GM12875 (cell line): ENCODE data around the gene ZNF132.

Experiments used
- H3K4me3 ChIP-seq: one replicate; pipeline ENCODE4 v1.5.1; 2011; ENCODE audit warnings: low read depth, low read length, control low read depth
- CTCF ChIP-seq: IDR thresholded peaks from 2 replicates; pipeline ENCODE4 v1.5.1; 2011; ENCODE audit warnings: low read depth, mild to moderate bottlenecking, control low read depth, inconsistent platforms, low read length, moderate library complexity, borderline replicate concordance; ENCODE audit not compliant: insufficient read depth

Gene ZNF132

GRCh38 chr19:58466089-58466759 is 26.3 kb upstream of the ZNF132 start:
- TF ChIP-seq CTCF = no peak
- H3K4me3 ChIP-seq = peak overlapping the region; percentile 38

- no peak overlapping the region for H3K4me3 ChIP-seq
- no peak for TF ChIP-seq CTCF
Measured at GRCh38 chr19:58460039-58460438, 20.1 kb upstream of the ZNF132 start.

GRCh38 chr19:58456111-58456510 is 16.2 kb upstream of the ZNF132 start:
- TF ChIP-seq CTCF = no peak
- no peak overlapping the region for H3K4me3 ChIP-seq

GRCh38 chr19:58455306-58455705 is 15.4 kb upstream of the ZNF132 start:
- no peak overlapping the region for H3K4me3 ChIP-seq
- TF ChIP-seq CTCF = no peak

GRCh38 chr19:58453743-58454142 is 13.8 kb upstream of the ZNF132 start:
- H3K4me3 ChIP-seq = no peak overlapping the region

GRCh38 chr19:58451358-58452101 is 11.6 kb upstream of the ZNF132 start, which contains the start of gene ZNF324B:
Gene ZNF324B, plus strand, starts transcription at chr19:58451622. Its CDS starts 2,080 bp downstream, at chr19:58453702.
- no peak for TF ChIP-seq CTCF
- peak within 1 kb of the TSS; percentile 91 for H3K4me3 ChIP-seq

More at GRCh38 chr19:58453743-58454142, 13.8 kb upstream of the ZNF132 start:
- no peak for TF ChIP-seq CTCF
